Astrocyte of the spinal cord (primary cell): ENCODE data around the gene LPP.

Source experiments
- DNase-seq: peaks from one replicate; pipeline ENCODE4 v3.0.0; 2011; ENCODE audit warnings: low read depth, low spot score
- H3K4me3 ChIP-seq: 2 replicates; pipeline ENCODE4 v1.5.1; 2011; ENCODE audit warnings: low read depth, mild to moderate bottlenecking, low read length, moderate library complexity
- in situ Hi-C: cut with HindIII; loops from 2 replicates; pipeline ENCODE4 v1.10.0; 2017; ENCODE audit warnings: low sequenced_read_pairs
- TF ChIP-seq, protein P1 (sequence below): IDR thresholded peaks from 2 replicates; pipeline ENCODE4 v1.5.1; 2012; ENCODE audit warnings: low read depth, mild to moderate bottlenecking, low read length, inconsistent platforms

Gene LPP

GRCh38 chr3:188209034-188209433 is 55.1 kb downstream of the LPP start:
- in situ Hi-C loops, result no loop called here
- TF ChIP-seq, protein P1, sequence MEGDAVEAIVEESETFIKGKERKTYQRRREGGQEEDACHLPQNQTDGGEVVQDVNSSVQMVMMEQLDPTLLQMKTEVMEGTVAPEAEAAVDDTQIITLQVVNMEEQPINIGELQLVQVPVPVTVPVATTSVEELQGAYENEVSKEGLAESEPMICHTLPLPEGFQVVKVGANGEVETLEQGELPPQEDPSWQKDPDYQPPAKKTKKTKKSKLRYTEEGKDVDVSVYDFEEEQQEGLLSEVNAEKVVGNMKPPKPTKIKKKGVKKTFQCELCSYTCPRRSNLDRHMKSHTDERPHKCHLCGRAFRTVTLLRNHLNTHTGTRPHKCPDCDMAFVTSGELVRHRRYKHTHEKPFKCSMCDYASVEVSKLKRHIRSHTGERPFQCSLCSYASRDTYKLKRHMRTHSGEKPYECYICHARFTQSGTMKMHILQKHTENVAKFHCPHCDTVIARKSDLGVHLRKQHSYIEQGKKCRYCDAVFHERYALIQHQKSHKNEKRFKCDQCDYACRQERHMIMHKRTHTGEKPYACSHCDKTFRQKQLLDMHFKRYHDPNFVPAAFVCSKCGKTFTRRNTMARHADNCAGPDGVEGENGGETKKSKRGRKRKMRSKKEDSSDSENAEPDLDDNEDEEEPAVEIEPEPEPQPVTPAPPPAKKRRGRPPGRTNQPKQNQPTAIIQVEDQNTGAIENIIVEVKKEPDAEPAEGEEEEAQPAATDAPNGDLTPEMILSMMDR, result no peak

DNA sequence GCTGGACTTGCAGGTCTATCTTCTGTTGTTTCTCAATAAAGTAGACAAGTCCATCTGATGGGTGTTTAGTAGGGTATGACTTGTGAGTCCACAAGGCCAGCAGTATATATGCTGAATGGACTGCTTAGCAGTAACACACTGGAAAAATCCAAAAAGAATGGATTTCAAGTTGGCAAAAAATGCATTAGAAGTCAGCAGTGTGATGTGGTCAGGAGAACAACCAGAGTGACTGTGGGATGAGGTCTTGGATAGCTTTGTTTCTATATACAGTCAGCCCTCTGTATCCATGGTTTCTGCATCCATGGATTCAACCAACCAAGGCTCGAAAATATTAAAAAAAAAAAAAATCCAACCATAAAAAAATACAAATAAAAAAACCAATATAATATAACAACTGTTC is 55.8 kb downstream of the LPP start:
- TF ChIP-seq, protein P1, result no peak
- peak; percentile 15 for DNase-seq
- in situ Hi-C loops, result no loop called here
- H3K4me3 ChIP-seq, result no peak overlapping the region

More at GRCh38 chr3:188209034-188209433, 55.1 kb downstream of the LPP start:
- no peak for DNase-seq
- H3K4me3 ChIP-seq, result no peak overlapping the region

GRCh38 chr3:188211476-188211875 is 57.5 kb downstream of the LPP start:
- in situ Hi-C loops, result no loop called here
- DNase-seq, result no peak
- H3K4me3 ChIP-seq, result no peak overlapping the region
- TF ChIP-seq, protein P1, result no peak

DNA sequence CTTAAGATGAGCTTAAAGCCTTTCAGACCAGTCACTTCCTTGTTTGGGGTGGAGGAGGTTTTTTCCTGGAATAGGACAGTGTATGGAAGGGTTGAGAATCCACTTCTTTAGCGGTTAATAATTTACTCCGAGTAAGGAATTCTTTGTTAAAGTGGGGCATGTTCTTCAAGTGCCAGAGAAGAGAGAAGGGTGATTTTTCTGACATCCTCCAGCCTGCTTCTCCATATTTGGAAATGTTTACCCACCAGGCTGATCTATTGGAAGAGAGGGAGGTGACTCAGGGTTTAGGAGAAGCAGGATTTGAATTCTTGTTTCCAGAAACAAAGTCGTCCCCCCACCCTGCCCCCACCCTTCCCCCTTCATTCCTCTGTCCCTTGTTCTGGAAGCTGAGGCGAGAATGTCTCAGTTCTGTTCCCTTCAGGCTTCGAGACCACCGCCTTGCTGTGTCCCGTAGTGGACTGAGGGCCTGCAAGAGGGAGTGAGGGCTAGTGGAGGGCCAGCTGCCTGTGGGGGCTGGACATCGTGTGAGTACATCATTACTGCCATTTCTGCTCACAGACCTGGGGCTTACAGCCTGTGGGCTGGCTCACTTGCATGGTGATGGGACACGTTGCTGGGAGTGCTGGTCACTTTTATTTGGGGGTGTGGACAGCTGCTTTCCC is 58.5 kb downstream of the LPP start:
- TF ChIP-seq, protein P1, result no peak
- in situ Hi-C loops, result no loop called here

DNA sequence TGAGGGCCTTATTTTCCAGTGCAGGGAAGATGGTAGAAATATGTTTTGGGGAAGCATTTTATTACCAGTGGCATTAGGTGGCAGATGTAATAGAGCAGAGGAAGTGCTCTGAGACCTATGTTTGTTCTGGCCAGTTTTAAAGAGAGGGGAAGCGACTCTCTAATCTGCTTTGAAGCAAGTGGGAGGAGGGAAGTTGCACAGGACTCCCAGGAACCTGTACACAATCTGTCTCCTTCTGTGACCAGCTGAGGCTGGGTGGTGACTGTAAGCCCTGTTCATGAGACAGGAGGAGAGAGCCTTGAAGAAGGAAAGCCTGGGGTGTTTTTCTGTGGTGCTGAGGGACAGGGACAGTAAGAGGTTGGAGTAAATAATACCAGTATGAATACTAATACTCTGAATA is 60.5 kb downstream of the LPP start:
- TF ChIP-seq, protein P1, result no peak
- DNase-seq, result no peak
- no peak overlapping the region for H3K4me3 ChIP-seq
- in situ Hi-C loops, result no loop called here

More for the DNA sequence above, 58.5 kb downstream of the LPP start:
- DNase-seq, result peak; percentile 70
- H3K4me3 ChIP-seq, result no peak overlapping the region

- no peak for DNase-seq
- TF ChIP-seq, protein P1, result no peak
- no peak overlapping the region for H3K4me3 ChIP-seq
- in situ Hi-C loops, result no loop called here
Observed at GRCh38 chr3:188215129-188215528, 61.2 kb downstream of the LPP start.

- in situ Hi-C loops, result no loop called here
- no peak for DNase-seq
- no peak overlapping the region for H3K4me3 ChIP-seq
- TF ChIP-seq, protein P1, result no peak
Observed at GRCh38 chr3:188217011-188217463, 63.1 kb downstream of the LPP start.
